H1 (cell line): Measurements from ENCODE around the gene HACD1. TPM values are rescaled to one million over a fixed set of nuclear protein-coding genes. Genes with fewer than 3 reads are reported as not detected.

ENCODE experiments used
- CBX5 ChIP-seq: fragments of 300-800, 300-1000 bp; sonication (generic); IDR thresholded peaks from 2 replicates; pipeline ENCODE4 v1.7.1; 2016; ENCODE audit warnings: antibody characterized with exemption, low read length, low read depth
- EGR1 ChIP-seq: IDR thresholded peaks from 2 replicates; pipeline ENCODE4 v1.6.1; 2011; ENCODE audit warnings: low read depth, low read length, borderline replicate concordance
- PHF8 ChIP-seq: fragments of 200-600 bp; sonication (generic); conservative IDR thresholded peaks from 2 replicates; pipeline ENCODE4 v1.7.1; 2012; ENCODE audit warnings: low read depth, mild to moderate bottlenecking, inconsistent platforms, low read length, moderate library complexity
- POU5F1 ChIP-seq: IDR thresholded peaks from 2 replicates; pipeline ENCODE4 v1.6.1; 2011; ENCODE audit warnings: low read depth, mild to moderate bottlenecking, low read length, moderate library complexity
- RXRA ChIP-seq: IDR thresholded peaks from 2 replicates; pipeline ENCODE4 v1.6.1; 2011; ENCODE audit warnings: low read depth, mild to moderate bottlenecking, low read length, moderate library complexity; ENCODE audit not compliant: insufficient read depth
- SAP30 ChIP-seq: fragments of 300-600 bp; sonication (generic); IDR thresholded peaks from 2 replicates; pipeline ENCODE4 v1.7.1; 2012; ENCODE audit warnings: low read length, moderate library complexity, mild to moderate bottlenecking, inconsistent platforms; ENCODE audit not compliant: insufficient read depth, insufficient replicate concordance
- YY1 ChIP-seq: IDR thresholded peaks from 2 replicates; pipeline ENCODE4 v1.6.1; 2011; ENCODE audit warnings: low read depth, mild to moderate bottlenecking, low read length
- polyA plus RNA-seq, 7 experiments: library from polyadenylated mRNA; depleted of rRNA in 3 of 7; stranded (reverse) in 5 of 7; unstranded in 2 of 7; fragments of >200 nt in 5 of 7; fragments of 200-250 nt in 2 of 7; gene quantifications; 1 replicate in 5 of 7; 2 replicates in 1 of 7; 4 replicates in 1 of 7; pipeline versions ENCODE4 v1.2.1 to v1.2.3, GENCODE V29; 2011 to 2013; ENCODE audit warnings: missing spikeins in 2 of 7, mixed read lengths in 2 of 7
- total RNA-seq: library from RNA; stranded (reverse); fragmentation: NEBNext Ultra II Directional; extraction: Animal tissue kit (Norgen Biotek cat#: 25700); gene quantifications from 2 replicates; pipeline ENCODE4 v1.2.1, GENCODE V29; 2021
- TF ChIP-seq, protein P1 (sequence below): fragments of 300-600 bp; sonication (generic); IDR thresholded peaks from 2 replicates; pipeline ENCODE4 v1.7.1; 2012; ENCODE audit warnings: low read length, moderate library complexity, mild to moderate bottlenecking, inconsistent platforms; ENCODE audit not compliant: insufficient replicate concordance

The HACD1 gene
- total and polyA plus RNA-seq, 2 of the 8 experiments (the other 6 are each of a cell fraction or from before 2014, with no cell fraction given): 18.7 to 30.8 TPM

DNA sequence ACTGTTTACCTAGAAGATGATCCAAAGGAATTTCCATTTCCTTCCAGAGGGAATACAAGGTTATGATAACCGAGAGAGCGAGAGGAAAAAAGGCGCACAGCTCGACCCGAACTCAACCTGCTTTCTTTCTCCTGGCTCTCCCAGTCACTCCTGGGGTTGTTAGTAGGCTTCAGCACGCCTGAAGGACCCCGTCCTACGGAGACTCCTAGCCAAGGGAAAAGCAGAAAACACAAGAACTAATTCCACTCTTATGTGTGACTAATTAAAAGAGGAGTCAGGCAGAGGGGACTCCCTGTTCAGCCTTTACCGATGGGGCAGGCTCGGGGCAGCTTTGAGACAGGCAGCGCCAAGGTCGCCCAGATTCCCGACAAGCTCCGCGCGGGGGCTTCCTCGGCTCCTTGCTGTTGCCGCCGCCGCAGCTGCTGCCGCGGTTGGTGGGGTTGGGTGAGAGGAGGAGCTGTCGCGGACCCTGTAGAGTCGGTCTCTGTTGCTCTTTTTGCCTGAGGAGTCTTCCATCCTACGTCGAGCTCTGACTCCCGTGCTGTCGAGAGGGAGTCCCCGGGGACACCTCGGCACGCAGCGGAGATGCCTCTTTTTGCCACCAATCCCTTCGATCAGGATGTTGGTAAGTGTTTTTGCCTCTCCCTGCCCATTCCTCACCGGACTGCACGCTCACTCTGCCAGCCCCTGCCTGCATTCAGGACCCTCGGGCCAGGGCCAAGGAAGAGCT, 26.7 kb upstream of the HACD1 start, which contains the start of gene STAM (continued):
- TF ChIP-seq, protein P1, sequence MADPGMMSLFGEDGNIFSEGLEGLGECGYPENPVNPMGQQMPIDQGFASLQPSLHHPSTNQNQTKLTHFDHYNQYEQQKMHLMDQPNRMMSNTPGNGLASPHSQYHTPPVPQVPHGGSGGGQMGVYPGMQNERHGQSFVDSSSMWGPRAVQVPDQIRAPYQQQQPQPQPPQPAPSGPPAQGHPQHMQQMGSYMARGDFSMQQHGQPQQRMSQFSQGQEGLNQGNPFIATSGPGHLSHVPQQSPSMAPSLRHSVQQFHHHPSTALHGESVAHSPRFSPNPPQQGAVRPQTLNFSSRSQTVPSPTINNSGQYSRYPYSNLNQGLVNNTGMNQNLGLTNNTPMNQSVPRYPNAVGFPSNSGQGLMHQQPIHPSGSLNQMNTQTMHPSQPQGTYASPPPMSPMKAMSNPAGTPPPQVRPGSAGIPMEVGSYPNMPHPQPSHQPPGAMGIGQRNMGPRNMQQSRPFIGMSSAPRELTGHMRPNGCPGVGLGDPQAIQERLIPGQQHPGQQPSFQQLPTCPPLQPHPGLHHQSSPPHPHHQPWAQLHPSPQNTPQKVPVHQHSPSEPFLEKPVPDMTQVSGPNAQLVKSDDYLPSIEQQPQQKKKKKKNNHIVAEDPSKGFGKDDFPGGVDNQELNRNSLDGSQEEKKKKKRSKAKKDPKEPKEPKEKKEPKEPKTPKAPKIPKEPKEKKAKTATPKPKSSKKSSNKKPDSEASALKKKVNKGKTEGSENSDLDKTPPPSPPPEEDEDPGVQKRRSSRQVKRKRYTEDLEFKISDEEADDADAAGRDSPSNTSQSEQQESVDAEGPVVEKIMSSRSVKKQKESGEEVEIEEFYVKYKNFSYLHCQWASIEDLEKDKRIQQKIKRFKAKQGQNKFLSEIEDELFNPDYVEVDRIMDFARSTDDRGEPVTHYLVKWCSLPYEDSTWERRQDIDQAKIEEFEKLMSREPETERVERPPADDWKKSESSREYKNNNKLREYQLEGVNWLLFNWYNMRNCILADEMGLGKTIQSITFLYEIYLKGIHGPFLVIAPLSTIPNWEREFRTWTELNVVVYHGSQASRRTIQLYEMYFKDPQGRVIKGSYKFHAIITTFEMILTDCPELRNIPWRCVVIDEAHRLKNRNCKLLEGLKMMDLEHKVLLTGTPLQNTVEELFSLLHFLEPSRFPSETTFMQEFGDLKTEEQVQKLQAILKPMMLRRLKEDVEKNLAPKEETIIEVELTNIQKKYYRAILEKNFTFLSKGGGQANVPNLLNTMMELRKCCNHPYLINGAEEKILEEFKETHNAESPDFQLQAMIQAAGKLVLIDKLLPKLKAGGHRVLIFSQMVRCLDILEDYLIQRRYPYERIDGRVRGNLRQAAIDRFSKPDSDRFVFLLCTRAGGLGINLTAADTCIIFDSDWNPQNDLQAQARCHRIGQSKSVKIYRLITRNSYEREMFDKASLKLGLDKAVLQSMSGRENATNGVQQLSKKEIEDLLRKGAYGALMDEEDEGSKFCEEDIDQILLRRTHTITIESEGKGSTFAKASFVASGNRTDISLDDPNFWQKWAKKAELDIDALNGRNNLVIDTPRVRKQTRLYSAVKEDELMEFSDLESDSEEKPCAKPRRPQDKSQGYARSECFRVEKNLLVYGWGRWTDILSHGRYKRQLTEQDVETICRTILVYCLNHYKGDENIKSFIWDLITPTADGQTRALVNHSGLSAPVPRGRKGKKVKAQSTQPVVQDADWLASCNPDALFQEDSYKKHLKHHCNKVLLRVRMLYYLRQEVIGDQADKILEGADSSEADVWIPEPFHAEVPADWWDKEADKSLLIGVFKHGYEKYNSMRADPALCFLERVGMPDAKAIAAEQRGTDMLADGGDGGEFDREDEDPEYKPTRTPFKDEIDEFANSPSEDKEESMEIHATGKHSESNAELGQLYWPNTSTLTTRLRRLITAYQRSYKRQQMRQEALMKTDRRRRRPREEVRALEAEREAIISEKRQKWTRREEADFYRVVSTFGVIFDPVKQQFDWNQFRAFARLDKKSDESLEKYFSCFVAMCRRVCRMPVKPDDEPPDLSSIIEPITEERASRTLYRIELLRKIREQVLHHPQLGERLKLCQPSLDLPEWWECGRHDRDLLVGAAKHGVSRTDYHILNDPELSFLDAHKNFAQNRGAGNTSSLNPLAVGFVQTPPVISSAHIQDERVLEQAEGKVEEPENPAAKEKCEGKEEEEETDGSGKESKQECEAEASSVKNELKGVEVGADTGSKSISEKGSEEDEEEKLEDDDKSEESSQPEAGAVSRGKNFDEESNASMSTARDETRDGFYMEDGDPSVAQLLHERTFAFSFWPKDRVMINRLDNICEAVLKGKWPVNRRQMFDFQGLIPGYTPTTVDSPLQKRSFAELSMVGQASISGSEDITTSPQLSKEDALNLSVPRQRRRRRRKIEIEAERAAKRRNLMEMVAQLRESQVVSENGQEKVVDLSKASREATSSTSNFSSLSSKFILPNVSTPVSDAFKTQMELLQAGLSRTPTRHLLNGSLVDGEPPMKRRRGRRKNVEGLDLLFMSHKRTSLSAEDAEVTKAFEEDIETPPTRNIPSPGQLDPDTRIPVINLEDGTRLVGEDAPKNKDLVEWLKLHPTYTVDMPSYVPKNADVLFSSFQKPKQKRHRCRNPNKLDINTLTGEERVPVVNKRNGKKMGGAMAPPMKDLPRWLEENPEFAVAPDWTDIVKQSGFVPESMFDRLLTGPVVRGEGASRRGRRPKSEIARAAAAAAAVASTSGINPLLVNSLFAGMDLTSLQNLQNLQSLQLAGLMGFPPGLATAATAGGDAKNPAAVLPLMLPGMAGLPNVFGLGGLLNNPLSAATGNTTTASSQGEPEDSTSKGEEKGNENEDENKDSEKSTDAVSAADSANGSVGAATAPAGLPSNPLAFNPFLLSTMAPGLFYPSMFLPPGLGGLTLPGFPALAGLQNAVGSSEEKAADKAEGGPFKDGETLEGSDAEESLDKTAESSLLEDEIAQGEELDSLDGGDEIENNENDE: no peak
- TF ChIP-seq SAP30 (peak; percentile 87), PHF8 (peak; percentile 80), CBX5 (no peak), YY1 (no peak), EGR1 (no peak), POU5F1 (no peak), RXRA (no peak)
